HepG2 (cell line): ENCODE data around the gene SND1. TPM values are rescaled to one million over a fixed set of nuclear protein-coding genes. Genes with fewer than 3 reads are reported as not detected.

Experiments
- ATAC-seq: fragments of 200-7000 bp; cut with Tn5 transposase; 3 replicates; pipeline ENCODE4 v1.9.1; 2020; ENCODE audit warnings: mild to moderate bottlenecking, moderate library complexity
- BruUV-seq: library from RNA; stranded (reverse); fragments of 400-500 nt; replicated peaks from 2 replicates; lab custom pipeline; 2021; lab: Mats Ljungman, UMichigan
- CTCF ChIA-PET: fragments of 300-600 bp; formaldehyde crosslinking; extraction: SDS; loops from one replicate; lab custom pipeline; 2021; ENCODE audit warnings: low total read pairs, inconsistent platforms, low intra/inter-chr PET ratio; lab: Yijun Ruan, JAX
- POLR2A ChIA-PET: fragments of 350-600 bp; sonication (Branson Sonifier 250); formaldehyde crosslinking; loops from one replicate; lab custom pipeline; 2020; ENCODE audit warnings: antibody characterized with exemption, inconsistent platforms; lab: Yijun Ruan, JAX
- DNase-seq: peaks from one replicate; pipeline ENCODE4 v3.0.0-alpha.2; 2015; ENCODE audit warnings: low spot score
- FAIRE-seq: peaks from 3 replicates; lab custom pipeline; 2011; peaks lifted over from hg19 to GRCh38; lab: Jason Lieb, UNC
- H2AFZ ChIP-seq: one replicate; pipeline ENCODE4 v1.6.1; 2011; ENCODE audit warnings: low read length, inconsistent platforms
- H3K27ac ChIP-seq: fragments of 300-600 bp; 3 replicates; pipeline ENCODE4 v1.8.0; 2011; ENCODE audit warnings: mixed run types, mild to moderate bottlenecking, mixed read lengths, low read length, inconsistent platforms; ENCODE audit not compliant: insufficient read depth; ENCODE audit errors: extremely low read length
- H3K27me3 ChIP-seq, 2 experiments: fragments of 200-600 bp in 1 of 2; 2 replicates in 1 of 2; 3 replicates in 1 of 2; pipeline versions ENCODE4 v1.6.0 to v1.8.0; 2011; ENCODE audit warnings: low read length in 2 of 2, mild to moderate bottlenecking in 2 of 2, moderate library complexity in 2 of 2, inconsistent platforms in 1 of 2; ENCODE audit not compliant: insufficient read depth in 2 of 2, control insufficient read depth in 1 of 2
- H3K36me3 ChIP-seq, 2 experiments: fragments of 200-600 bp in 1 of 2; replicated peaks in 1 of 2; 2 replicates in 1 of 2; 3 replicates in 1 of 2; pipeline versions ENCODE4 v1.5.1 to v1.8.0; 2011; ENCODE audit warnings: low read length in 2 of 2, inconsistent platforms in 1 of 2; ENCODE audit not compliant: insufficient read depth in 2 of 2, control insufficient read depth in 1 of 2
- H3K4me1 ChIP-seq: 2 replicates; pipeline ENCODE4 v1.5.1; 2012; ENCODE audit warnings: low read length, inconsistent platforms; ENCODE audit not compliant: insufficient read depth
- H3K4me2 ChIP-seq: 2 replicates; pipeline ENCODE4 v1.6.0; 2011; ENCODE audit warnings: low read depth, low read length, inconsistent platforms
- H3K4me3 ChIP-seq, 3 experiments: fragments of 200-600 bp in 1 of 3; sonication (generic), shearing (Covaris generic) in 1 of 3; replicated peaks in 1 of 3; 2 replicates each; pipeline ENCODE4 v1.5.1; 2011 to 2016; ENCODE audit warnings: low read length in 3 of 3, inconsistent platforms in 2 of 3, low read depth in 2 of 3, mild to moderate bottlenecking in 2 of 3, control low read depth in 1 of 3, mixed read lengths in 1 of 3; ENCODE audit not compliant: insufficient read depth in 1 of 3
- H3K79me2 ChIP-seq: one replicate; pipeline ENCODE4 v1.6.1; 2011; ENCODE audit warnings: low read length, inconsistent platforms; ENCODE audit not compliant: insufficient read depth
- H3K9ac ChIP-seq: 2 replicates; pipeline ENCODE4 v1.6.0; 2011; ENCODE audit warnings: mild to moderate bottlenecking, low read depth, low read length, inconsistent platforms; ENCODE audit not compliant: insufficient read depth
- H3K9me3 ChIP-seq: 2 replicates; pipeline ENCODE4 v1.5.1; 2012; ENCODE audit warnings: mild to moderate bottlenecking, low read length
- H4K20me1 ChIP-seq: 2 replicates; pipeline ENCODE4 v1.6.0; 2011; ENCODE audit warnings: inconsistent platforms, mild to moderate bottlenecking, low read length, moderate library complexity; ENCODE audit not compliant: insufficient read depth
- CERS6 ChIP-seq: sonication (generic); formaldehyde crosslinking; IDR thresholded peaks from 2 replicates; pipeline ENCODE4 v1.5.0; 2020; ENCODE audit warnings: missing genetic modification reagents
- ELF3 ChIP-seq: IDR thresholded peaks from 2 replicates; pipeline ENCODE4 v1.6.1; 2016; ENCODE audit warnings: missing genetic modification reagents, missing compliant biosample characterization
- KAT8 ChIP-seq: IDR thresholded peaks from 2 replicates; pipeline ENCODE4 v1.6.1; 2016; ENCODE audit warnings: missing genetic modification reagents, missing compliant biosample characterization
- MEF2D ChIP-seq: sonication (generic); formaldehyde crosslinking; IDR thresholded peaks from 2 replicates; pipeline ENCODE4 v1.5.1; 2020; ENCODE audit warnings: mild to moderate bottlenecking, missing genetic modification reagents
- MTF1 ChIP-seq: sonication (generic); formaldehyde crosslinking; IDR thresholded peaks from 2 replicates; pipeline ENCODE4 v1.5.0; 2020; ENCODE audit warnings: missing genetic modification reagents
- ONECUT2 ChIP-seq: sonication (generic); formaldehyde crosslinking; IDR thresholded peaks from 2 replicates; pipeline ENCODE4 v1.4.0; 2020; ENCODE audit warnings: missing genetic modification reagents
- SMYD3 ChIP-seq: sonication (generic); formaldehyde crosslinking; IDR thresholded peaks from 2 replicates; pipeline ENCODE4 v1.8.1; 2023; ENCODE audit warnings: mild to moderate bottlenecking, missing genetic modification reagents
- WIZ ChIP-seq: sonication (generic); formaldehyde crosslinking; IDR thresholded peaks from 2 replicates; pipeline ENCODE4 v1.5.1; 2020; ENCODE audit warnings: mild to moderate bottlenecking, missing genetic modification reagents
- ZNF12 ChIP-seq: sonication (generic); formaldehyde crosslinking; IDR thresholded peaks from 2 replicates; pipeline ENCODE4 v1.5.0; 2020; ENCODE audit warnings: missing genetic modification reagents
- ZNF3 ChIP-seq: IDR thresholded peaks from 2 replicates; pipeline ENCODE4 v1.7.0; 2017; ENCODE audit warnings: inconsistent platforms
- ZNF331 ChIP-seq: sonication (generic); formaldehyde crosslinking; IDR thresholded peaks from 2 replicates; pipeline ENCODE4 v1.4.0; 2020; ENCODE audit warnings: missing genetic modification reagents
- ZNF709 ChIP-seq: sonication (generic); formaldehyde crosslinking; IDR thresholded peaks from 2 replicates; pipeline ENCODE4 v1.5.0; 2020; ENCODE audit warnings: mild to moderate bottlenecking, missing genetic modification reagents
- WGBS: methylation state at CpG from one replicate; pipeline ENCODE4 v1.1.6; 2017; ENCODE audit warnings: low lambda C conversion rate; 5-methylcytosine and 5-hydroxymethylcytosine counted together
- in situ Hi-C: cut with HindIII; loops from 2 replicates; pipeline ENCODE4 v1.10.0; 2017; ENCODE audit warnings: low pct_unique_long_range_greater_than_20kb; ENCODE audit not compliant: extremely low pct_ligation_motif_present
- intact Hi-C: fragments of 100-400 bp; cut with micrococcal nuclease; formaldehyde crosslinking; loops from one replicate; pipeline ENCODE4 v1.10.0; 2022; ENCODE audit not compliant: unreplicated experiment
- polyA plus RNA-seq, 8 experiments: library from polyadenylated mRNA; depleted of rRNA in 3 of 8; stranded (reverse) in 7 of 8; unstranded in 1 of 8; fragments of >200 nt; fragmentation: Illumina TruSeq in 4 of 8; extraction: Trizol in 4 of 8; gene quantifications; 2 replicates each; pipeline versions ENCODE4 v1.2.1 to v1.2.3, GENCODE V29; 2011 to 2016; ENCODE audit warnings: low read depth in 4 of 8, missing spikeins in 1 of 8, mixed read lengths in 1 of 8; ENCODE audit not compliant: insufficient read depth in 1 of 8
- total RNA-seq, 5 experiments: library from RNA; depleted of rRNA; stranded (reverse); fragments of >200 nt; fragmentation: Illumina TruSeq; extraction: Trizol; gene quantifications; 2 replicates each; pipeline ENCODE4 v1.2.3, GENCODE V29; 2016; ENCODE audit warnings: low read depth in 1 of 5
- TF ChIP-seq, protein P1 (sequence below): sonication (generic); formaldehyde crosslinking; IDR thresholded peaks from 2 replicates; pipeline ENCODE4 v1.5.0; 2020; ENCODE audit warnings: mild to moderate bottlenecking, missing genetic modification reagents

The SND1 gene
- total and polyA plus RNA-seq, 2 of the 13 experiments (the other 11 are each of a cell fraction or from before 2014, with no cell fraction given) = 110 to 182 TPM

DNA sequence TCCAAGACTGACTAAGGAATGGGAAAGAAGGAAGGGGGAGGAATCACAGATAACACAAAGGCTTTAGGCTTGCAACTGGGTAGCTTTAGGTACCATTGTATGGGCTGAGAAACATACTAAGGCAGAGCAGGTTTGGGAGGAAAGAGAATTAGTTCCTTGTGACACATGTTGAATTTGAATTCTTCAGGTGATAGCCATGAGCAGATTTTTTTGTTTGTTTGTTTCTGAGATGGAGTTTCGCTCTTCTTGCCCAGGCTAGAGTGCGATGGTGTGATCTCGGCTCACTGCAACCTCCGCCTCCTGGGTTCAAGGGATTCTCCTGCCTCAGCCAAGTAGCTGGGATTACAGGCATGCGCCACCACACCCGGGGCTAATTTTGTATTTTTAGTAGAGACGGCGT, 4.4 kb upstream of the SND1 start:
- FAIRE-seq = no peak
- in situ Hi-C loops = no loop called here

DNA sequence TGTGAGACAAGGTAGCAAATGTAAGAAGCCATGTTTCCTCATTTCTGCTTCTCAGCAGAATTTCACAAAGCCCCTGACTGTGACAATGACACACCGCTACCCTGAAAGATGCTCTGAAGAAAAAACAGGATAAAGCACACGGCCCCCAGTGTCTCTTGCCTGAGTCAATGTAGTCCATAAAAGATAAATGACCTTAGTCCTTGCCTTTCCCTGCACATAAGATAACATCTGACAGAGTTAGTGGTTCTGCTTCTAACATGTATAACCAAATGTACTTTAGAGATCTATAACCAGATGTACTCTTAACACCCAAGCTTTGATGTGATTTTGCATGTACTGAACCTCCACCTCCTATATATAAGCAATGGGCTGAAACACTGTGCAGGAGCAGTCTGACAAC, 3.0 kb upstream of the SND1 start:
- FAIRE-seq (no peak), DNase-seq (no peak), ATAC-seq (no peak)
- H3K4me3 ChIP-seq = no peak overlapping the region
- H3K4me2 ChIP-seq = no peak overlapping the region
- in situ Hi-C loops (no loop called here), intact Hi-C loops (no loop called here)
- no peak overlapping the region for H2AFZ ChIP-seq
- WGBS = 67% methylated on average over 2 of the region's 2 CpGs
- H3K9me3 ChIP-seq = no peaks in the 10 kb centered on the region
- TF ChIP-seq ZNF331 (CRISPR knock-in tag) (no peak), KAT8 (CRISPR knock-in tag) (no peak), SMYD3 (CRISPR knock-in tag) (no peak), ELF3 (no peak), WIZ (CRISPR knock-in tag) (no peak), ZNF12 (CRISPR knock-in tag) (no peak), MEF2D (CRISPR knock-in tag) (no peak)
- TF ChIP-seq, protein P1, sequence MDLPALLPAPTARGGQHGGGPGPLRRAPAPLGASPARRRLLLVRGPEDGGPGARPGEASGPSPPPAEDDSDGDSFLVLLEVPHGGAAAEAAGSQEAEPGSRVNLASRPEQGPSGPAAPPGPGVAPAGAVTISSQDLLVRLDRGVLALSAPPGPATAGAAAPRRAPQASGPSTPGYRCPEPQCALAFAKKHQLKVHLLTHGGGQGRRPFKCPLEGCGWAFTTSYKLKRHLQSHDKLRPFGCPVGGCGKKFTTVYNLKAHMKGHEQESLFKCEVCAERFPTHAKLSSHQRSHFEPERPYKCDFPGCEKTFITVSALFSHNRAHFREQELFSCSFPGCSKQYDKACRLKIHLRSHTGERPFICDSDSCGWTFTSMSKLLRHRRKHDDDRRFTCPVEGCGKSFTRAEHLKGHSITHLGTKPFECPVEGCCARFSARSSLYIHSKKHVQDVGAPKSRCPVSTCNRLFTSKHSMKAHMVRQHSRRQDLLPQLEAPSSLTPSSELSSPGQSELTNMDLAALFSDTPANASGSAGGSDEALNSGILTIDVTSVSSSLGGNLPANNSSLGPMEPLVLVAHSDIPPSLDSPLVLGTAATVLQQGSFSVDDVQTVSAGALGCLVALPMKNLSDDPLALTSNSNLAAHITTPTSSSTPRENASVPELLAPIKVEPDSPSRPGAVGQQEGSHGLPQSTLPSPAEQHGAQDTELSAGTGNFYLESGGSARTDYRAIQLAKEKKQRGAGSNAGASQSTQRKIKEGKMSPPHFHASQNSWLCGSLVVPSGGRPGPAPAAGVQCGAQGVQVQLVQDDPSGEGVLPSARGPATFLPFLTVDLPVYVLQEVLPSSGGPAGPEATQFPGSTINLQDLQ (CRISPR knock-in tag) = no peak
- H4K20me1 ChIP-seq = peaks cover 9% of the 10 kb centered on the region
- H3K27me3 ChIP-seq = no peaks in the 10 kb centered on the region; a peak in 1 of 5 replicates
- ChIA-PET CTCF (no interaction called here), POLR2A (no interaction called here)
- H3K79me2 ChIP-seq = peaks cover 20% of the 10 kb centered on the region
- no peaks in the 10 kb centered on the region for H3K36me3 ChIP-seq
- no TSS peak for BruUV-seq
- H3K4me1 ChIP-seq = peaks cover 36% of the 10 kb centered on the region
- H3K9ac ChIP-seq = no peak overlapping the region
- no peak overlapping the region for H3K27ac ChIP-seq

More for the DNA sequence above, 4.4 kb upstream of the SND1 start:
- intact Hi-C loops = no loop called here
- BruUV-seq = no TSS peak
- H3K36me3 ChIP-seq = no peaks in the 10 kb centered on the region
- no peak overlapping the region for H3K4me3 ChIP-seq
- ChIA-PET POLR2A (no interaction called here), CTCF (no interaction called here)
- TF ChIP-seq MTF1 (no peak), ZNF709 (CRISPR knock-in tag) (no peak), ONECUT2 (CRISPR knock-in tag) (no peak), ZNF3 (CRISPR knock-in tag) (no peak), CERS6 (no peak)
- peaks cover 6% of the 10 kb centered on the region for H3K79me2 ChIP-seq
- no peak overlapping the region for H3K27ac ChIP-seq
- no peaks in the 10 kb centered on the region for H4K20me1 ChIP-seq
- DNase-seq (no peak), ATAC-seq (no peak)
- no peak overlapping the region for H3K4me2 ChIP-seq
- no peaks in the 10 kb centered on the region for H3K9me3 ChIP-seq
- no peak overlapping the region for H3K9ac ChIP-seq
- no peaks in the 10 kb centered on the region; a peak in 1 of 5 replicates for H3K27me3 ChIP-seq
- no peak overlapping the region for H2AFZ ChIP-seq
- WGBS = 87% methylated on average over 8 of the region's 8 CpGs
- peaks cover 27% of the 10 kb centered on the region for H3K4me1 ChIP-seq
